Mesothelial cell of epicardium (in vitro differentiated cells): ENCODE data around the gene CLCN7. TPM values are rescaled to one million over a fixed set of nuclear protein-coding genes. Genes with fewer than 3 reads are reported as not detected.

ENCODE experiments used
- DNase-seq, 2 experiments: peaks; one replicate each; pipeline ENCODE4 v3.0.0; 2021; ENCODE audit warnings: low spot score in 2 of 2; ENCODE audit not compliant: unreplicated experiment in 2 of 2
- H3K27ac Mint-ChIP-seq: 2 replicates; pipeline ENCODE4 v1.8.0; 2021; ENCODE audit warnings: mixed read lengths
- H3K27me3 Mint-ChIP-seq: 2 replicates; pipeline ENCODE4 v1.8.0; 2021; ENCODE audit warnings: low read depth, mixed read lengths
- H3K36me3 Mint-ChIP-seq: 2 replicates; pipeline ENCODE4 v1.8.0; 2021; ENCODE audit warnings: mixed read lengths
- H3K4me1 Mint-ChIP-seq: 2 replicates; pipeline ENCODE4 v1.8.0; 2021; ENCODE audit warnings: mixed read lengths
- H3K4me3 Mint-ChIP-seq: 2 replicates; pipeline ENCODE4 v1.8.0; 2021; ENCODE audit warnings: mild to moderate bottlenecking, moderate library complexity, mixed read lengths
- H3K9me3 Mint-ChIP-seq: 2 replicates; pipeline ENCODE4 v1.8.0; 2021; ENCODE audit warnings: mixed read lengths
- CTCF ChIP-seq: fragments of 200-600 bp; sonication (generic); IDR thresholded peaks from one replicate; pipeline ENCODE4 v1.5.0; 2021; ENCODE audit warnings: antibody characterized with exemption; ENCODE audit not compliant: unreplicated experiment
- total RNA-seq: library from RNA; stranded (reverse); gene quantifications from 3 replicates; pipeline ENCODE4 v1.2.1, GENCODE V29; 2021

CLCN7 gene
- total RNA-seq, 1 donor from 2014 or later, result 94.6 TPM

- Mint-ChIP-seq H3K4me3 (no peak overlapping the region), H3K9me3 (no peaks in the 10 kb centered on the region), H3K27me3 (no peaks in the 10 kb centered on the region), H3K4me1 (no peaks in the 10 kb centered on the region), H3K36me3 (peaks cover 18% of the 10 kb centered on the region), H3K27ac (no peak overlapping the region)
- no peak for TF ChIP-seq CTCF
- DNase-seq, result no peak
Observed at GRCh38 chr16:1397779-1398178, 77.0 kb downstream of the CLCN7 start.

GRCh38 chr16:1395444-1396031, 79.3 kb downstream of the CLCN7 start:
- no peak overlapping the region for H3K27ac Mint-ChIP-seq
- H3K27me3 Mint-ChIP-seq, result no peaks in the 10 kb centered on the region
- no peak for TF ChIP-seq CTCF
- no peak for DNase-seq
- H3K4me3 Mint-ChIP-seq, result no peak overlapping the region
- H3K36me3 Mint-ChIP-seq, result peaks cover 21% of the 10 kb centered on the region
- no peaks in the 10 kb centered on the region for H3K9me3 Mint-ChIP-seq
- H3K4me1 Mint-ChIP-seq, result no peaks in the 10 kb centered on the region

Other genes starting within 250 kb of the CLCN7 start
- not detected in 3 replicates for gene TPSG1, start 249.8 kb downstream of the CLCN7 start, total RNA-seq
- not detected in 3 replicates for gene TPSB2, start 244.8 kb downstream of the CLCN7 start, total RNA-seq
- gene TPSAB1, start 234.3 kb downstream of the CLCN7 start, total RNA-seq, result not detected in 3 replicates
- not detected in 3 replicates for gene TPSD1, start 219.0 kb downstream of the CLCN7 start, total RNA-seq
- gene UBE2I, start 165.4 kb downstream of the CLCN7 start, total RNA-seq, result 205 to 214 TPM (median 208 TPM) in 3 replicates
- 1.3 to 2.4 TPM (median 2.3 TPM) in 3 replicates for gene BAIAP3, start 141.4 kb downstream of the CLCN7 start, total RNA-seq
- 42.1 to 43.7 TPM (median 42.7 TPM) in 3 replicates for gene TSR3, start 123.2 kb downstream of the CLCN7 start, total RNA-seq
- gene GNPTG, start 123.1 kb downstream of the CLCN7 start, total RNA-seq, result 47.8 to 52.9 TPM (median 48.4 TPM) in 3 replicates
- 38.3 to 43.6 TPM (median 40.2 TPM) in 3 replicates for gene UNKL, start 60.3 kb downstream of the CLCN7 start, total RNA-seq
- 12.9 to 14.6 TPM (median 14.2 TPM) in 3 replicates for gene UQCC4, start 54.3 kb downstream of the CLCN7 start, total RNA-seq
- gene PERCC1, start 44.0 kb downstream of the CLCN7 start, total RNA-seq, result not detected in 3 replicates
- gene CCDC154, start 30.5 kb downstream of the CLCN7 start, total RNA-seq, result 3.9 to 5.6 TPM (median 4.2 TPM) in 3 replicates
- not detected in 3 replicates for gene PTX4, start 13.9 kb upstream of the CLCN7 start, total RNA-seq
- gene TELO2, start 18.3 kb upstream of the CLCN7 start, total RNA-seq, result 66.7 to 70.2 TPM (median 69.8 TPM) in 3 replicates
- gene TMEM204, start 58.6 kb upstream of the CLCN7 start, total RNA-seq, result 6.6 to 7.7 TPM (median 6.9 TPM) in 3 replicates
- gene IFT140, start 137.0 kb upstream of the CLCN7 start, total RNA-seq, result 60.3 to 63.5 TPM (median 62.9 TPM) in 3 replicates
- 42.5 to 44.8 TPM (median 43.2 TPM) in 3 replicates for gene CRAMP1, start 137.3 kb upstream of the CLCN7 start, total RNA-seq
- gene JPT2, start 203.3 kb upstream of the CLCN7 start, total RNA-seq, result 72.9 to 78.3 TPM (median 73.9 TPM) in 3 replicates
- 162 to 182 TPM (median 162 TPM) in 3 replicates for gene MAPK8IP3, start 231.2 kb upstream of the CLCN7 start, total RNA-seq